Left renal cortex interstitium (tissue), 4 donors: ENCODE results near the gene AP3B2. TPM values are rescaled to one million over a fixed set of nuclear protein-coding genes. Genes with fewer than 3 reads are reported as not detected.
"Not testable (repeated sequence)": the region's sequence is repeated elsewhere in the genome, so short reads cannot be mapped to it uniquely, and the experiment has no call there.

Source experiments
- DNase-seq, 4 donors: peaks; one replicate each; pipeline ENCODE4 v3.0.0-alpha.2; 2013; ENCODE audit warnings: low read depth in 4 of 4, low spot score in 2 of 4, missing footprints in 1 of 4
- polyA plus RNA-seq, 4 donors: library from polyadenylated mRNA; unstranded; fragments of 120-200 nt; gene quantifications; one replicate each; pipeline ENCODE4 v1.2.1, GENCODE V29; 2013; ENCODE audit not compliant: insufficient read length in 4 of 4

Gene AP3B2
- polyA plus RNA-seq, 4 donors = 2.6 to 3.9 (median 3.0) TPM

- DNase-seq = no peak
These were observed 60.3 kb downstream of the AP3B2 start for GRCh38 chr15:82649226-82649999.

DNA sequence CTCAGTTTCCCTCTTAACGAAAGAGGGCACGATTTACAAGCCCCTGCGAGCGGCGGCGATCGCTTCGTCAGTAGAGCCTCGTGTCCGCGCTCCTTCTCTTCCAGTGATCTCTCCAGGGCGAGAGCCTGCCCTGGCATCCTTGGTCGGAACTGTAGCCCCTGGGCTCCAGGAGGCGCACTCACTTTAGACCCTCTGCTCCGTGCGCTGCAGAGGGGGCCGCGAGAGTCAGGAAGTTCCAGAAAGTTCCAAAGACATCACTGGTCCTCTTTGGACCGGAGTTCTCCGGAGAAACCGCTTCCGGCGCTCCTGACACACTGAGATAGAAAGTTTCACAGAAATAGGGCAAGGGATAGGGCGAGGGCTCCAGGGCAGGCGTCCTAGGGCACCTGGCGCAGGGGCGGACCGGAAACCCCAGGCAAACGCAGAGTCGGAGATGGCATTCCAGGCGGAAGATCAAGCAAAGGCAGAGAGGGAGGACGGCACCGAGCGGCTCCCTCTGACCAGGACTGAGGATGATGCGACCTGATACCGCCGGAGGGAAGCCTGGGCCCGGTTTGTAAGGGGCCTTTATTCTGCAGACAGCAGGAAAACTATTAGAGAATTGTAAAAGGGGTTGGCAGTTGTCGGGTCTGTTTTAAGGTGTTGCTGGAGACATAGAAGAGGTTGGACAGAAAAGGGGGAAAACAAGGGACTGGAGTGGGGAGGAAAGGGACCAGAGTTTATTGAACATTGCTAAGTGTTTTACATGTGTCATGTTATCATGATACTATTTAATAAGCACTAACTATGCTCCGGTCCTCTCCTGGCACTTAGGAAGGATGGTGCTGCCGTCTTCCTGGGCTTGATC is 61.2 kb downstream of the AP3B2 start:
- no peak for DNase-seq

GRCh38 chr15:82647835-82648256 is 61.8 kb downstream of the AP3B2 start:
- no peak for DNase-seq

DNA sequence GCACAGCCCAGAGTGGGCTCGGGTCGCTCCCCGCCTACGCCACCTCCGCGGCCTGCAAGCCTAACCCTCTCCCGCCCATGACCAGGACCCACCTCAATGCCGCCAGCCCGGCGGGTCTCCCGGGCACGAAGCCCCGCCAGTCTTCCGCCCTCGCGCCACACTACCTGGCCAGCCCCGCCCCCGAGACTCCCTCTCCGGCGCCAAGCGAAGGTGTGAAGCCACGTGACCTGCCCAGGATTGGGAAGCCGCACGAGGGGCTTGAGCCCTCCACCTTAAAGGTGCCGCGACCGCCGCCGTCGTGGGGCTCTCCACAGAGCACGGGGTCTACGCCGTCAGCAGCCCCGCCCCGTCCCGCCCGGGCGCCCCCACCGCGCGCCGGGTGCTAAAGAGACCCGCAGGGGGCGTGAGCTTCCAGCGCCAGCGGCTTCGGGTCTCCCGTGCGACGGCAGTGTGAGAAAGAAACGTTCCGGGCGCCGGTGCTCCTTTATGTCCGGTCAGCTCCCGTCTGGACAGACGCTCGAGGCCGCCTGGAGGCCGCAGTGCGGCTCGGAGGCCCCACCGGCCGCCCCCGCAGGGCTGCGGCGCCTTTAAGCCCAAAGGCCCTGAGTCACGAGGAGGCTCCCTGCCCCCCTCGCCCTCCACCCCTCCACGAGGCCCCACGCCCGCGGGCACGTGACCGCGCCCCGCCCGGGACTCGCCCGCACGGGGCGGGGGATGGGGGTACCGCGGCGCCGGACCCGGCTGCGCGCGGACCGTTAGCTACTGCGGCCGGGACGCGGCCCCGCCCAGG is 62.4 kb downstream of the AP3B2 start, which contains the start of gene CPEB1:
Gene CPEB1, minus strand, starts transcription at position 319 of the 790 bp plus-strand sequence. CDS start 18,904 bp downstream, outside the sequence.
- no peak for DNase-seq

DNA sequence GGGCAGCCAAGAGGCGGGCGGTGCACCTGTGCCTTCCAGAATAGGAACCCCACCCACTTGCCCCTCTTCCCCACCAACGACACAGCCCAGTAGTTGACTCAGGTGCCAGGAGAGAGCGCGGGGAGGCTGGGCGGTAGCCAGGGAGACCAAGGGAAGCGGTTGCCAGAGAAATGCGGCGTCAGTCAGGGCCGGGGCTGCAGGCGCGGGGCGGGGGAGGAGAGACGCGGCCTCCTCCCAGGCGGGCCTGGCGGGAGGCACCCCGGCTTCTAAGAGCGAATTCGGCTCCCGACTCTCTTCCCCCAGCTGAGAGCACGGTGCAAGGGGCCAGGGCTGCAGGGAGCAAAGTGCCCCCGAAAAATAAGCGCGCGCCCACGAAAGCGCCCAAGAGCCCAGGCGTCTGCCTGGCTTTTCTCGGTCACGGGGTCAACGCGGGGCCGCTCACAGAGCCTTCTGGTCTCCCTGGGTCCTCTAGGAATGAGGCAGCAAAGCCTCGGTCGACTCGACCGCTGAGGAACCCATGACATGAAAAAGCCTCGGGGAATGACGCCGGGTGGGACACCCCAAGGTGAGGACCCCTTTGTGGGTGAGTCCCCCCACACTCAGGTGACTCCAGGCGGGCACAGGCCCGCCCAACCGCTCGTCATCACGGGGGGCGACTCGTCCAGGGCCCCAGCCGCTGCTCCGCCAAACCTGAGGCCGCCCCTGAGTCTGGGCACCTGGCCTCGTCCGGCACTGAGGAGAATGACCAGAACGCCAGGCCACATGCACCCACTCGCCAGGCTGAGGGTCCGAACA is 63.2 kb downstream of the AP3B2 start:
- DNase-seq = no peak

- not testable (repeated sequence) for DNase-seq
These were observed 64.5 kb downstream of the AP3B2 start for GRCh38 chr15:82644967-82645852.

- no peak for DNase-seq
These were observed 65.7 kb downstream of the AP3B2 start for GRCh38 chr15:82643992-82644391.

GRCh38 chr15:82642656-82643055 is 67.0 kb downstream of the AP3B2 start:
- no peak for DNase-seq

DNA sequence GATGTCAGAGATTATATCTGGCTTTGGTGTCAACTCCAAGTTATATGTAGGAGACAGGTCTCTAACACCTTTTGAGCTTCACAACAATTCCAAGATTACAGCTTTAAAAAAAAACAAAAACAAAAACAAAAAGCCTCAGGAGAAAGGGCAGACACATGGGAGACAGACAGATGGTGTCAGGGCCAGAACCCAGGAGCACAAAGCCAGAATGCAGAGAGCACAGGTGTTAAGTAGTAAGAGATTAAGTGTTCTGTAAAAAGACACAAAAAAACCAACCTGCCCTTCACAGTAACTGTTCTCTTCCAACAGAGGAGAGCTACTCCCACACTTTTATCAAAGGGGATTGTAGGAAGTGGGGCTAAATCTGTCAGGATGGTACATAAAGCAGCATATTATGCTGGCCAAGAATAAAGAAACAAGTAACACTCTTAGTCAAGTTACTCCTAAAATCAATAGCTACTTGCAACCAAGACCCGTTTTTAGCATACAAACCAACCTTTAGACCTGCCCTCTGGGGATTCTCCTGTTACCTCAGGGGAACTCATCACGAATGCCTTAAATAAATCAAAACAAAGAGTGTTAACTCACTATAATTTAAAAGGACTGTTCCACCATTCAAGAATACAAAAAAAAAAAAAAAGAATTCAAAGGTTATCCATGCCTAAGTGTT is 68.4 kb downstream of the AP3B2 start:
- no peak for DNase-seq

GRCh38 chr15:82640672-82641071 is 69.0 kb downstream of the AP3B2 start:
- DNase-seq = no peak

DNA sequence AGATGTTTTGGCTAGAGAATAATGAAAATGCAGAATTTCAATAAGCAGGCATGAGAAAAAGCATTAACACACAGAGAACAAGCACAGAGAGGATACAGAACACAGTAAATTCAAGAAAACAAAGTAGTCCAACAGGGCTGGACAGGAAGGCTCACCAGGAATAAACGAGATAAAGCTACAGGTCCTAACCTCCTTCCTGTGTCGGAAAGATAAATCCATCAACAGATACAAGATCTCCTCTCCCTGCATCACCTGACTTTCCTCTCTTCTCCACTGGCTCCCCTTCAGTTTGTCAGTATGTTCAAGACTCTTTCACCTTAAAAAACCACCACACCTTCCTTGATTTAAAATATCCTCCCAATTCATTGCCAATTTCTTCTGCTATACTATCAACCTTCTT is 73.9 kb downstream of the AP3B2 start:
- no peak for DNase-seq

GRCh38 chr15:82630033-82630432 is 79.6 kb downstream of the AP3B2 start:
- no peak for DNase-seq

DNA sequence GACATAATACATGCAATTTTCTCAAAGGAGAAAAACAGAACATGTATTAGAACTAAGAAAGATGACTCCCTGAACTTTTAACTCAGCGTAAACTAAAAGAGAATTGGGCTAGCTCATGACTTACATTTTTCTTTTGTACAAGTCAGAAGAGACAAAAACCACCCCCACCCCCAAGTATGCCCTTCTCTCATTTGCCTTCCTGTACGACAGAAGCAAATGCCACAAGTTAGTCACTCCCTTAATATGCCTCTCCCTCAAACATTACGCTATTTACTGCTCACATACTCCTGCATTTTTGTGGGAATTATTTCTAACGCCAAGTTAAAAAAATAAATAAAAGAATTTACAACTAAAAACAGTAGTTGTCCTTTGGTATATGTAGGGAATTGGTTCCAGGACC is 84.5 kb downstream of the AP3B2 start:
- no peak for DNase-seq

GRCh38 chr15:82624438-82624837 is 85.2 kb downstream of the AP3B2 start:
- DNase-seq = no peak

DNA sequence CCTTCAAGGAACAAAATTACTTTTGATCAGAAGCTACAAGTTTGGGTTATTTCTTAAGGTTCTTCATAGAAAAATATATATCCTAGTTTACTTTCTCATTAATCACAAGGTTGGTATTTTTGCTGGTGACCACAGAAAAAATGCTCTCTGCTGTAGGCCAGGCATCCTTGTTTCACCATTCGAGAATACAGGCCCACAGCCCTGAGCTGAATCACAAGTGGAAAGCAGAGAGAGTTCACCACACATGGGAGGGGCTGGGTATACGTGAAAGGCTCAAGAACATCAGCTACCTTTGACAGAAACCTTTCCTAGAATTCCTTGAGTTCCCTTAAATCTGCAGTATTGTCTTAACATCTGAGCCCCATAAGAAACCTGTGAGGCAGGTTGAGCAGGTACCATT is 85.7 kb downstream of the AP3B2 start:
- no peak for DNase-seq

GRCh38 chr15:82621970-82622369 is 87.7 kb downstream of the AP3B2 start:
- no peak for DNase-seq

DNA sequence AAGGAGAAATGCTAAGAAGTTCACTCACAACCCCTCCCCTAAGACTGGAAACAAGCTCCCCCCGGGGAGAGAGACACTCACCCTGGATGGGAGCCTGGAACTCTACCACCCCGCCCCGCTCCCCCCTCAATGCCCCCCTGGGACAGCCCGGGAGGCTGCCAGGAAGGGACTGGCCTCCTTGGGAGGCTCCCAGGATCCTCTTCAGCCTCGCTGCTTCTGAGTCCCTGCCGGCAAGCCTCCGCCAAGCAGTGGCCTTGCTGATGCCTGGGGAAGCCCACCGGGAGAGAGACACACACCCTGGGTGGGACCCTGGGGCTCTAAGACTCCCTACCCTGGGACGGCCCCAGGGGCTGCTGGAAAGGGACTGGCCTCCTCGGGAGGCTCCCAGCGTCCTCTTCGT is 95.9 kb downstream of the AP3B2 start:
- no peak for DNase-seq

- no peak for DNase-seq
These were observed 98.3 kb downstream of the AP3B2 start for GRCh38 chr15:82611348-82611747.
